GM21737 (cell line): ENCODE results near the gene LETM1.

Experiments
- ATAC-seq: cut with Tn5 transposase; IDR thresholded peaks from one replicate; pipeline ENCODE4 v1.9.1; 2021; ENCODE audit warnings: mild to moderate bottlenecking, moderate library complexity; ENCODE audit not compliant: unreplicated experiment

The LETM1 gene

GRCh38 chr4:1830234-1830633, 25.7 kb downstream of the LETM1 start:
- ATAC-seq = no peak

- no peak for ATAC-seq
Observed at GRCh38 chr4:1826531-1827350, 29.2 kb downstream of the LETM1 start.

- no peak for ATAC-seq
Observed at GRCh38 chr4:1825326-1825725, 30.6 kb downstream of the LETM1 start.

GRCh38 chr4:1824746-1825145, 31.2 kb downstream of the LETM1 start:
- ATAC-seq = no peak

GRCh38 chr4:1823545-1823932, 32.4 kb downstream of the LETM1 start:
- no peak for ATAC-seq

GRCh38 chr4:1822568-1823544, 33.1 kb downstream of the LETM1 start:
- no peak for ATAC-seq

GRCh38 chr4:1821679-1822567, 34.0 kb downstream of the LETM1 start:
- ATAC-seq = no peak

GRCh38 chr4:1819816-1820215, 36.1 kb downstream of the LETM1 start:
- ATAC-seq = no peak

GRCh38 chr4:1819284-1819683, 36.7 kb downstream of the LETM1 start:
- no peak for ATAC-seq

GRCh38 chr4:1815997-1816860, 39.7 kb downstream of the LETM1 start:
- no peak for ATAC-seq

GRCh38 chr4:1815096-1815996, 40.6 kb downstream of the LETM1 start:
- no peak for ATAC-seq

GRCh38 chr4:1814453-1814852, 41.5 kb downstream of the LETM1 start:
- no peak for ATAC-seq

- ATAC-seq = no peak
Observed at GRCh38 chr4:1813915-1814314, 42.0 kb downstream of the LETM1 start.

GRCh38 chr4:1813231-1813630, 42.7 kb downstream of the LETM1 start:
- ATAC-seq = no peak

- no peak for ATAC-seq
Observed at GRCh38 chr4:1812720-1813119, 43.2 kb downstream of the LETM1 start.

GRCh38 chr4:1810765-1811164, 45.2 kb downstream of the LETM1 start:
- ATAC-seq = no peak

- ATAC-seq = no peak
Observed at GRCh38 chr4:1809754-1810502, 46.0 kb downstream of the LETM1 start.
